CD4-positive, alpha-beta T cell (primary cell): ENCODE results near the gene PTPRN2. TPM values are rescaled to one million over a fixed set of nuclear protein-coding genes. Genes with fewer than 3 reads are reported as not detected.

Source experiments
- ATAC-seq: fragments of 200-7000 bp; cut with Tn5 transposase; one replicate; pipeline ENCODE4 v1.10.0; 2022; ENCODE audit warnings: mild to moderate bottlenecking; ENCODE audit not compliant: poor library complexity
- CTCF ChIA-PET: fragments of 350-600 bp; sonication (Branson Sonifier 250); formaldehyde crosslinking; loops from one replicate; lab custom pipeline; 2021; ENCODE audit warnings: antibody characterized with exemption, inconsistent platforms; lab: Charles Lee
- POLR2A ChIA-PET: fragments of 350-600 bp; sonication (Branson Sonifier 250); formaldehyde crosslinking; loops from one replicate; lab custom pipeline; 2021; ENCODE audit warnings: antibody characterized with exemption, inconsistent platforms; lab: Charles Lee
- DNase-seq, 14 experiments: peaks; one replicate each; pipeline ENCODE4 v3.0.0-alpha.2; 2013 to 2020; ENCODE audit warnings: mixed read lengths in 2 of 14
- H3K27ac ChIP-seq, 2 donors: one replicate each; pipeline versions ENCODE4 v1.5.1 to v1.7.0; 2013; ENCODE audit warnings: low read length in 2 of 2, low read depth in 1 of 2, mild to moderate bottlenecking in 1 of 2
- H3K27me3 ChIP-seq, 2 experiments: 1 replicate in 1 of 2; 2 replicates in 1 of 2; pipeline versions ENCODE4 v1.6.1 to v1.7.0; 2013; ENCODE audit warnings: low read length in 2 of 2, control low read depth in 1 of 2, mild to moderate bottlenecking in 1 of 2, moderate library complexity in 1 of 2; ENCODE audit not compliant: insufficient read depth in 2 of 2, control insufficient read depth in 1 of 2
- H3K36me3 ChIP-seq: one replicate; pipeline ENCODE4 v1.6.1; 2013; ENCODE audit warnings: low read length, control low read depth; ENCODE audit not compliant: insufficient read depth
- H3K4me1 ChIP-seq: one replicate; pipeline ENCODE4 v1.6.1; 2013; ENCODE audit warnings: low read length, control low read depth; ENCODE audit not compliant: insufficient read depth
- H3K4me3 ChIP-seq: one replicate; pipeline ENCODE4 v1.5.1; 2013; ENCODE audit warnings: mild to moderate bottlenecking, low read length, moderate library complexity
- H3K9me3 ChIP-seq, 2 experiments: 1 replicate in 1 of 2; 2 replicates in 1 of 2; pipeline versions ENCODE4 v1.6.1 to v1.7.0; 2013; ENCODE audit warnings: low read length in 2 of 2, mild to moderate bottlenecking in 2 of 2, control low read depth in 1 of 2, moderate library complexity in 1 of 2; ENCODE audit not compliant: control insufficient read depth in 1 of 2, insufficient read depth in 1 of 2
- H3K27ac Mint-ChIP-seq: one replicate; pipeline ENCODE4 v1.8.0; 2020; ENCODE audit warnings: mixed read lengths
- H3K27me3 Mint-ChIP-seq: one replicate; pipeline ENCODE4 v1.8.0; 2021; ENCODE audit warnings: mixed read lengths
- H3K36me3 Mint-ChIP-seq: one replicate; pipeline ENCODE4 v1.8.0; 2021; ENCODE audit warnings: low read depth, mixed read lengths
- H3K4me1 Mint-ChIP-seq: one replicate; pipeline ENCODE4 v1.8.0; 2021; ENCODE audit warnings: low read depth, mixed read lengths
- H3K4me3 Mint-ChIP-seq: one replicate; pipeline ENCODE4 v1.8.0; 2020; ENCODE audit warnings: mild to moderate bottlenecking, mixed read lengths
- H3K9me3 Mint-ChIP-seq: one replicate; pipeline ENCODE4 v1.8.0; 2020; ENCODE audit warnings: mixed read lengths
- CTCF ChIP-seq: fragments of 200-600 bp; IDR thresholded peaks from one replicate; pipeline ENCODE4 v1.8.0; 2022; ENCODE audit warnings: antibody characterized with exemption, mild to moderate bottlenecking
- intact Hi-C, 2 experiments: fragments of 100-400 bp; cut with DNase I in 1 of 2; cut with micrococcal nuclease in 1 of 2; formaldehyde crosslinking; loops; one replicate each; pipeline versions ENCODE4 v1.15.1 to v1.9.0; 2023 to 2025; cut with DNase I, micrococcal nuclease
- total RNA-seq, 174 experiments: library from RNA in 2 of 174; stranded (reverse) in 2 of 174; gene quantifications; one replicate each; pipeline ENCODE4 v1.2.3 and lab custom pipeline; 2021 to 2026

PTPRN2 gene
- total RNA-seq, 2 experiments from 2014 or later, result 0.34 to 0.44 TPM

- no peak for TF ChIP-seq CTCF
- CTCF ChIA-PET, result no interaction called here
- H3K27ac Mint-ChIP-seq, result no peak overlapping the region
Measured at GRCh38 chr7:157685430-157686284, 902.0 kb downstream of the PTPRN2 start.

GRCh38 chr7:157684909-157685429, 902.7 kb downstream of the PTPRN2 start:
- no peaks in the 10 kb centered on the region for H3K36me3 ChIP-seq
- no peaks in the 10 kb centered on the region for H3K36me3 Mint-ChIP-seq
- DNase-seq, result no peak
- H3K4me1 Mint-ChIP-seq, result peaks cover 43% of the 10 kb centered on the region
- peaks cover 0 to 24% of the 10 kb centered on the region in 2 experiments for H3K9me3 ChIP-seq
- intact Hi-C loops, result loop anchor here in 1 of 2 experiments (5.0 kb wide), 1 partner anchor 58 kb away; no protein-coding TSS in a partner anchor
- POLR2A ChIA-PET, result no interaction called here
- H3K4me1 ChIP-seq, result peaks cover 39% of the 10 kb centered on the region
- H3K27ac Mint-ChIP-seq, result no peak overlapping the region
- CTCF ChIA-PET, result no interaction called here
- no peak overlapping the region for H3K27ac ChIP-seq
- no peak overlapping the region for H3K4me3 Mint-ChIP-seq
- H3K27me3 Mint-ChIP-seq, result peaks cover 76% of the 10 kb centered on the region
- H3K27me3 ChIP-seq, result peaks cover 75 to 85% of the 10 kb centered on the region in 2 experiments
- no peak overlapping the region for H3K4me3 ChIP-seq
- no peak for TF ChIP-seq CTCF
- no peak for ATAC-seq
- no peaks in the 10 kb centered on the region for H3K9me3 Mint-ChIP-seq

More at GRCh38 chr7:157685430-157686284, 902.0 kb downstream of the PTPRN2 start:
- no peaks in the 10 kb centered on the region for H3K36me3 Mint-ChIP-seq
- no peak overlapping the region for H3K4me3 ChIP-seq
- H3K27me3 ChIP-seq, result peaks cover 73 to 85% of the 10 kb centered on the region in 2 experiments
- no peak overlapping the region for H3K27ac ChIP-seq
- H3K9me3 Mint-ChIP-seq, result no peaks in the 10 kb centered on the region
- peaks cover 0 to 24% of the 10 kb centered on the region in 2 experiments for H3K9me3 ChIP-seq
- POLR2A ChIA-PET, result no interaction called here
- DNase-seq (peak in 1 of 14 experiments; percentile 32), ATAC-seq (no peak)
- peaks cover 73% of the 10 kb centered on the region for H3K27me3 Mint-ChIP-seq
- H3K36me3 ChIP-seq, result no peaks in the 10 kb centered on the region
- peaks cover 46% of the 10 kb centered on the region for H3K4me1 Mint-ChIP-seq
- peak overlapping the region; percentile 1 for H3K4me3 Mint-ChIP-seq
- peaks cover 43% of the 10 kb centered on the region for H3K4me1 ChIP-seq
- intact Hi-C loops, result loop anchor here in 1 of 2 experiments (5.0 kb wide), 1 partner anchor 58 kb away; no protein-coding TSS in a partner anchor

- H3K27me3 ChIP-seq, result peaks cover 74 to 85% of the 10 kb centered on the region in 2 experiments
- no peak for DNase-seq
- H3K9me3 Mint-ChIP-seq, result no peaks in the 10 kb centered on the region
- ChIA-PET POLR2A (no interaction called here), CTCF (no interaction called here)
- no peak overlapping the region for H3K27ac Mint-ChIP-seq
- peaks cover 0 to 20% of the 10 kb centered on the region in 2 experiments for H3K9me3 ChIP-seq
- intact Hi-C loops, result no loop called here
- H3K4me3 ChIP-seq, result no peak overlapping the region
- H3K4me3 Mint-ChIP-seq, result peak overlapping the region; percentile 12
- TF ChIP-seq CTCF, result no peak
- no peaks in the 10 kb centered on the region for H3K36me3 ChIP-seq
- peaks cover 42% of the 10 kb centered on the region for H3K4me1 Mint-ChIP-seq
- peaks cover 78% of the 10 kb centered on the region for H3K27me3 Mint-ChIP-seq
- no peaks in the 10 kb centered on the region for H3K36me3 Mint-ChIP-seq
- peaks cover 32% of the 10 kb centered on the region for H3K4me1 ChIP-seq
- no peak overlapping the region for H3K27ac ChIP-seq
- no peak for ATAC-seq
Measured at GRCh38 chr7:157684157-157684908, 903.3 kb downstream of the PTPRN2 start.
